Caco-2 (cell line): ENCODE measurements around the gene RASD2. TPM values are rescaled to one million over a fixed set of nuclear protein-coding genes. Genes with fewer than 3 reads are reported as not detected.
A peak's percentile ranks its signal among the peaks of the same experiment; 100 is the strongest.

Source experiments
- BruUV-seq: library from RNA; stranded (reverse); fragments of 400-500 nt; replicated peaks from 2 replicates; lab custom pipeline; 2021; lab: Mats Ljungman, UMichigan
- CTCF ChIA-PET: fragments of 300-600 bp; sonication (Branson Sonifier 250); formaldehyde crosslinking; loops from one replicate; lab custom pipeline; 2022; ENCODE audit warnings: antibody characterized with exemption; lab: Charles Lee
- POLR2A ChIA-PET: fragments of 300-600 bp; sonication (Branson Sonifier 250); formaldehyde crosslinking; loops from one replicate; lab custom pipeline; 2022; ENCODE audit warnings: antibody characterized with exemption; lab: Charles Lee
- DNase-seq, 2 experiments: peaks; one replicate each; pipeline versions ENCODE4 v3.0.0 to v3.0.0-alpha.2; 2020 to 2022
- H3K27me3 ChIP-seq: replicated peaks from 2 replicates; pipeline ENCODE4 v1.6.0; 2011; ENCODE audit warnings: low read length; ENCODE audit not compliant: control insufficient read depth, insufficient read depth
- H3K36me3 ChIP-seq: 2 replicates; pipeline ENCODE4 v1.5.1; 2011; ENCODE audit warnings: low read length; ENCODE audit not compliant: control insufficient read depth, insufficient read depth
- H3K4me1 ChIP-seq: fragments of 250-450 bp; sonication (Bioruptor Pico); 2 replicates; pipeline ENCODE4 v1.5.1; 2020; ENCODE audit warnings: mild to moderate bottlenecking
- H3K4me3 ChIP-seq: 2 replicates; pipeline ENCODE4 v1.5.1; 2011; ENCODE audit warnings: low read depth, mild to moderate bottlenecking, control low read depth, low read length
- H3K9me3 ChIP-seq: fragments of 250-450 bp; sonication (Bioruptor Pico); 2 replicates; pipeline ENCODE4 v1.5.1; 2020; ENCODE audit warnings: mild to moderate bottlenecking, moderate library complexity
- H3K27ac Mint-ChIP-seq: one replicate; pipeline ENCODE4 v1.8.0; 2022; ENCODE audit warnings: mixed read lengths; ENCODE audit not compliant: unreplicated experiment
- H3K27me3 Mint-ChIP-seq: one replicate; pipeline ENCODE4 v1.8.0; 2022; ENCODE audit warnings: mixed read lengths; ENCODE audit not compliant: insufficient read depth, unreplicated experiment
- H3K36me3 Mint-ChIP-seq: one replicate; pipeline ENCODE4 v1.8.0; 2022; ENCODE audit warnings: mild to moderate bottlenecking, mixed read lengths; ENCODE audit not compliant: insufficient read depth, unreplicated experiment
- H3K4me1 Mint-ChIP-seq: one replicate; pipeline ENCODE4 v1.8.0; 2022; ENCODE audit warnings: low read depth, mixed read lengths; ENCODE audit not compliant: unreplicated experiment
- H3K4me3 Mint-ChIP-seq: one replicate; pipeline ENCODE4 v1.8.0; 2022; ENCODE audit warnings: mild to moderate bottlenecking, moderate library complexity, mixed read lengths; ENCODE audit not compliant: unreplicated experiment
- H3K9me3 Mint-ChIP-seq: one replicate; pipeline ENCODE4 v1.8.0; 2022; ENCODE audit warnings: mixed read lengths; ENCODE audit not compliant: unreplicated experiment
- intact Hi-C: fragments of 100-400 bp; cut with micrococcal nuclease; formaldehyde crosslinking; loops from one replicate; pipeline ENCODE4 v1.10.0; 2022; ENCODE audit not compliant: unreplicated experiment
- total RNA-seq: library from RNA; stranded (reverse); gene quantifications from 2 replicates; pipeline ENCODE4 v1.2.3, GENCODE V29; 2022
- TF ChIP-seq, protein P1 (sequence below), 2 experiments: fragments of 200-600 bp in 1 of 2; IDR thresholded peaks; 1 replicate in 1 of 2; 2 replicates in 1 of 2; pipeline versions ENCODE4 v1.5.1 to v1.8.0; 2011 to 2022; ENCODE audit warnings: antibody characterized with exemption in 1 of 2, control low read depth in 1 of 2, inconsistent platforms in 1 of 2, low read depth in 1 of 2, low read length in 1 of 2, mild to moderate bottlenecking in 1 of 2, moderate library complexity in 1 of 2; ENCODE audit not compliant: insufficient read depth in 1 of 2, severe bottlenecking in 1 of 2, unreplicated experiment in 1 of 2

The RASD2 gene
- total RNA-seq, 1 experiment from 2014 or later = 0.09 TPM

DNA sequence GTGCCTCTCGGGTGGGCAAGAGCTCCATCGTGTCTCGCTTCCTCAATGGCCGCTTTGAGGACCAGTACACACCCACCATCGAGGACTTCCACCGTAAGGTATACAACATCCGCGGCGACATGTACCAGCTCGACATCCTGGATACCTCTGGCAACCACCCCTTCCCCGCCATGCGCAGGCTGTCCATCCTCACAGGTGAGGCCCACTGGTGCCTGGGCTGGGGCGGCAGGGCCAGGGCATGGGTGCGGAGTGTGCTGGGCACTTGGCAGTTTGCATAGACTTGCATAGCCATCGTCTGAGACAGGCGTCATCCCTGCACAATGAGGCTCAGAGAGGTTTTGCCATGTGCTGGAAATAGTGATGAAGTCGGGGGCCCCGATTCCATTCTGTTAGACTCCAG lies 6.3 kb downstream of the RASD2 start:
- Histone ChIP-seq H3K9me3 (no peaks in the 10 kb centered on the region), H3K36me3 (no peaks in the 10 kb centered on the region), H3K4me1 (no peaks in the 10 kb centered on the region), H3K27me3 (no peaks in the 10 kb centered on the region; the same call in 1 of the 2 replicates), H3K4me3 (no peak overlapping the region)
- intact Hi-C loops = no loop called here
- H3K27ac Mint-ChIP-seq = no peak overlapping the region
- H3K4me3 Mint-ChIP-seq = no peak overlapping the region
- DNase-seq = no peak
- CTCF ChIA-PET = no interaction called here
- POLR2A ChIA-PET = no interaction called here
- peaks cover 8% of the 10 kb centered on the region for H3K27me3 Mint-ChIP-seq
- H3K4me1 Mint-ChIP-seq = no peaks in the 10 kb centered on the region
- BruUV-seq = no TSS peak
- no peaks in the 10 kb centered on the region for H3K9me3 Mint-ChIP-seq
- TF ChIP-seq, protein P1, sequence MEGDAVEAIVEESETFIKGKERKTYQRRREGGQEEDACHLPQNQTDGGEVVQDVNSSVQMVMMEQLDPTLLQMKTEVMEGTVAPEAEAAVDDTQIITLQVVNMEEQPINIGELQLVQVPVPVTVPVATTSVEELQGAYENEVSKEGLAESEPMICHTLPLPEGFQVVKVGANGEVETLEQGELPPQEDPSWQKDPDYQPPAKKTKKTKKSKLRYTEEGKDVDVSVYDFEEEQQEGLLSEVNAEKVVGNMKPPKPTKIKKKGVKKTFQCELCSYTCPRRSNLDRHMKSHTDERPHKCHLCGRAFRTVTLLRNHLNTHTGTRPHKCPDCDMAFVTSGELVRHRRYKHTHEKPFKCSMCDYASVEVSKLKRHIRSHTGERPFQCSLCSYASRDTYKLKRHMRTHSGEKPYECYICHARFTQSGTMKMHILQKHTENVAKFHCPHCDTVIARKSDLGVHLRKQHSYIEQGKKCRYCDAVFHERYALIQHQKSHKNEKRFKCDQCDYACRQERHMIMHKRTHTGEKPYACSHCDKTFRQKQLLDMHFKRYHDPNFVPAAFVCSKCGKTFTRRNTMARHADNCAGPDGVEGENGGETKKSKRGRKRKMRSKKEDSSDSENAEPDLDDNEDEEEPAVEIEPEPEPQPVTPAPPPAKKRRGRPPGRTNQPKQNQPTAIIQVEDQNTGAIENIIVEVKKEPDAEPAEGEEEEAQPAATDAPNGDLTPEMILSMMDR (IDR thresholded peaks at IDR 0.05; ENCODE audit: insufficient read depth in 1 of 2, low read depth in 1 of 2, low read length in 1 of 2, severe bottlenecking in 1 of 2, unreplicated experiment in 1 of 2) = no peak
- H3K36me3 Mint-ChIP-seq = no peaks in the 10 kb centered on the region

DNA sequence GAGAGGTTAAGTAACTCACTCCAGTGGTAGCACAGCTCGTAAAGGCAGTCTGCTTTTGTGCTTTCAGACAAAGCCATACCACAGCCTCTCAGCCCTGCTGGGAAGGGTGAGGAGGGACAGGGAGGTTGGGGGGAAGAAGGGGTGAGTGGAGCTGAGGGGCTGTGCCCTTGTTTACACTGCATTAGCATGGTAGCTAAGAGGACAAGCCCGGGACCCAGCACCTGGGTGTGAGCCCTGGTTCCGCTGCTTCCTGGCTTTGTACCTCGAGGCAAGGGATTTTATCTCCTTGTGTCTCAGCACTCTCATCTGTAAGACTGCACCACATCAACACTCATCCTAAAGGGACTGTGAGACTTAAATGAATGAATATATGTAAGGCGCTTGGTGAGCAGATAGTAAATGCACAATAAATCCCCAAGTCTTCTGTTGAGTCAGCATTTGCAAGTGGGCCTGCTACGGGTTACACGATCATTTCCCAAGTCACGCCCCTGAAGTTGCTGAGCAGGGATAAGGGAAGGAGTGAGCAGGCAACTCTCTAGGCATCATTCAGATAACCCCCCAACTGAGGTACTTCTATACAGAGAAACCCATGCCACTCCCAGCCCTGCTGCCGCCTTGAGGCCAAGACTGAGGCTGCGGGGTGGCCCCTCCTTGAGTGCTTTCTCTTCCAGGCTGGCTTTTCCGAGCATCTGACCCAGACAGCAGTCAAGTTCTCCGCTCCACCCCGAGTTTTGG lies 7.5 kb downstream of the RASD2 start:
- peak in 1 of 2 experiments; percentile 29 for DNase-seq
- no peaks in the 10 kb centered on the region for H3K4me1 Mint-ChIP-seq
- intact Hi-C loops = no loop called here
- H3K36me3 ChIP-seq = no peaks in the 10 kb centered on the region
- H3K9me3 ChIP-seq = no peaks in the 10 kb centered on the region
- ChIA-PET CTCF (no interaction called here), POLR2A (no interaction called here)
- no peaks in the 10 kb centered on the region for H3K9me3 Mint-ChIP-seq
- H3K27ac Mint-ChIP-seq = no peak overlapping the region
- no peaks in the 10 kb centered on the region for H3K4me1 ChIP-seq
- H3K4me3 Mint-ChIP-seq = no peak overlapping the region
- peaks cover 7% of the 10 kb centered on the region for H3K27me3 Mint-ChIP-seq
- TF ChIP-seq, protein P1 (IDR thresholded peaks at IDR 0.05; ENCODE audit: insufficient read depth in 1 of 2, low read depth in 1 of 2, low read length in 1 of 2, severe bottlenecking in 1 of 2, unreplicated experiment in 1 of 2) = no peak
- H3K36me3 Mint-ChIP-seq = no peaks in the 10 kb centered on the region
- no TSS peak for BruUV-seq
- H3K4me3 ChIP-seq = no peak overlapping the region
- H3K27me3 ChIP-seq = no peaks in the 10 kb centered on the region; the same call in 1 of the 2 replicates

- POLR2A ChIA-PET = no interaction called here
Observed at GRCh38 chr22:35548722-35549112, 8.1 kb downstream of the RASD2 start.

More at GRCh38 chr22:35548722-35549112, 8.1 kb downstream of the RASD2 start:
- TF ChIP-seq, protein P1 (IDR thresholded peaks at IDR 0.05; ENCODE audit: insufficient read depth in 1 of 2, low read depth in 1 of 2, low read length in 1 of 2, severe bottlenecking in 1 of 2, unreplicated experiment in 1 of 2) = no peak
- DNase-seq = no peak
- Histone ChIP-seq H3K9me3 (no peaks in the 10 kb centered on the region), H3K36me3 (no peaks in the 10 kb centered on the region), H3K4me3 (no peak overlapping the region), H3K4me1 (no peaks in the 10 kb centered on the region), H3K27me3 (no peaks in the 10 kb centered on the region; the same call in 1 of the 2 replicates)
- H3K4me3 Mint-ChIP-seq = no peak overlapping the region
- H3K27ac Mint-ChIP-seq = no peak overlapping the region
- H3K9me3 Mint-ChIP-seq = no peaks in the 10 kb centered on the region
- BruUV-seq = no TSS peak
- H3K27me3 Mint-ChIP-seq = peaks cover 3% of the 10 kb centered on the region
- CTCF ChIA-PET = no interaction called here
- intact Hi-C loops = no loop called here
- no peaks in the 10 kb centered on the region for H3K36me3 Mint-ChIP-seq
- H3K4me1 Mint-ChIP-seq = no peaks in the 10 kb centered on the region
